ENCODE results near the gene ZNF560. TPM values are rescaled to one million over a fixed set of nuclear protein-coding genes. Genes with fewer than 3 reads are reported as not detected.

The ZNF560 gene
- total RNA-seq, result 0.46 TPM

DNA sequence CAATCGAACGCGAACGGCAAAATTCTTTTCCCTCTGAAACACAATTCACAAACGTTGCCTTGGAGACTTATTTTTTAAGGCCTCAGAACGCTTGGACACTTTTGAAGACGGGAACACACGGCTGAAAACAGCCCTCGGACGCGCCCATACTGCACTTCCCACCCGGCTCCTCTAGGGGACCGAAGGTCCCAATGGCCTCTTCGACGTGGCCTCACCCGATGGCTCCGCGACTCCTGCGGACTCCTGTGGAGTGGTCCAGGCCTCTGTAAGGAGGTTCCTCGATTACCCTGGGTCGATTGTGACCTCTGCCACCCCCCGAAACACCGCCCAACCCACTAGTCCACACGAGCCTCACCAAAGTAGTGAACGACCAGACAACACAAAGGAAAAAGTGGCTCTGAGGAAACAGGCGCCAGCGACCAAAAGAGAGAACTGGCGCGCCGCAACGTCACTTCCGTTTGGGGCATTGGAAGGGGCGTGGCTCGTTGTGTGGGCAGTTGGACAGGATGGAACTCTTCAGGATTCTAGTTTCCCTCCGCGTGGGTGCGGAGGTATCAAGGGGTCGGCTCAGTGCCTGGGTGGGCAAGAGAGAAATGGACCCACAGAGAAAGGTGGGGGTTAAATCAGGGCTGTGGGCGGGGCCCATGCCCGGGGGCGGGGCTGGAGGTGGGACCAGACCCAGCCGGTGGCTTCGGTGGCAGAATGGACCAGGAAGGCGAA is at the start of gene ZNF560:
TSS of gene ZNF560 (minus strand) at position 434 of the 720 bp plus-strand sequence. CDS start 23,303 bp downstream, outside the sequence.

DNA sequence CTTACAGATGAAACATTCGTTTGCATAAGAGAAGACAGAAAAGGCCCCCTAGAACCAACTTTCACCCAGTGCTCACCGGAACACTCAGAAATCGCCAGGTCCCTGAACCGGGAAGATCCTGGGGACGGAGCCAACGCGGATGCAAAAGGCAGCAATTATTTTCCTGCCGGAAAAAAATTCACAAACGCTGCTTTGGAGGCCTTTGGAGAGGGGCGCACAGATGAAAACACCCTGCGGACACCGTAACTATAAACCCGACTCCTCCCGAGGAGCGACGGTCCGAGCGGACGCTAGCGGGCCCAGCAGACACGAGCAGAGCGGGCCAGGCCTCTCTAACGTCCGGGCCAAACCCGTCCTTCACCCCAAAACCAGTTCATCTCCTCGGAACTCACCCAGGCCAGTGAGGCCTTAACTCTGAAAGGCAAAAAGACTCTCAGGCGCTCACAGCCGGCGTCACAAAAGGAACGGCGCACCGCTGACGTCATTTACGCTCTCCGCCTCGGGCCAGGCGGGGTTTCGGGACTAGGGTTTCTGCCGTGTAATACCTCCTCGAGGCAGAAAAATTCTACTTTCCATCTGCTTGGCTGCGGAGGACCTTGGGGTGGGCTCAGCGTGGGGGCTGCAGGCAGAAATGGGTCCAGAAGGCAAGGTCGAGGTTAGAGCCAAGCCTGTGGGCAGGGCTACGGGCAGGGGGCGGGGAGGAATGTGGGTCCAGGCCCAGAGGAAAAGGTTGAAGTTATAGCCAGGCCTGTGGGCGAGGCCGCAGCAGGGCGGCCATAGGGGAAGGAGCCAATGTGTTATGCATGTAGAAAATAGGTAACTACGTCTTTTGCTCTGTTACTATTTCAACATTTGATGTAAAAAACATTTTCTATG is 40.0 kb upstream of the ZNF560 start, which contains the start of gene ZNF426:
TSS of gene ZNF426 (minus strand) at position 463 of the 876 bp plus-strand sequence. CDS start 2,413 bp downstream, outside the sequence.

DNA sequence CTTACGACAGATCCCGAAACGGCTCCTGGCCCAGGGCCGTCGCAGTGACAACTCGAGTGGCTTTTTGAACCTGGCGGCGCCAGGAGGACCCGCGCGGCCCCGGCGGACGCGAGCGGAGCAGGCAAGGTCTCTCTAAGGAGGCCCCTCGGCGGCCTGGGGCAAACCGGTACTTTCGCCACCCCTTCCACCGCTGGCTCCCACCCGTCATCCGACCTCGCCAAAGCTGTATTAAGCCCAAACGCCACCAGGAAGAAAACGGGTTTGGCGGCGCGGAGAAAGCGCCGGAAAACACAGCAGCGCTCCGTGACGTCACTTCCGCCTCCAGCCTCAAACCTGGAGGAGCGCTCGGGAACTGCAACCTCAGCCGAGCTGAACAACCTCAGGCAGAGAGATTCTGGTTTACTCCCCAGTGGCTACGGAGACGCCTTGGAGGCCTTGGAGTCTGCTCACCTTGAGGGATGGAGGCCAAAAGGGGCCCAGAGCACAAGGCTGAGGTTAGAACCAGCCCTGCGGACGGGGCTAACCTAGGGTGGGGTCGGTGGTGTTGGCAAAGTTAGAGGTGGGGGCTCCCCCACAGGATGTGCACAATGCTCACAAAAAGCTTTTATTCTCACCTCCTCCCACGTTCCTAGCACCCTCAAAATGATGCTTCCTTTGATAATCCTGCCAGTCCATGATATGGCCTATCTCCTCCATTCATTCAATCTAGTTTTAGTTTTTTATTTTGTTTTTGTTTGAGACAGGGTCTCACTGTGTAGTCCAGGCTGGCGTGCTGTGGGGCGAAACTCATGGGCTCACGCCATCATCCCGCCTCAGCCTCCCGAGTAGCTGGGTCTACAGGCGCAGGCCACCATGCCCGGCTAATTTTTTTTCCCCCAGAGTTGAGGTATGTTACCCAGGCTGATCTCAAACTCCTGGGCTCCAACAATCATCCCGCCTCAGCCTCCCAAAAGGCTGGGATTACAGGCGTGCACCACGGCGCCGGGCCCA is 62.8 kb downstream of the ZNF560 start, which contains the start of gene ZNF266:
TSS of gene ZNF266 (minus strand) at position 295 of the 990 bp plus-strand sequence. CDS start 15,484 bp downstream, outside the sequence.

Other genes starting within 250 kb of the ZNF560 start
- gene OR7E24, start 247.7 kb downstream of the ZNF560 start, total RNA-seq, result not detected
- 19.1 TPM for gene ZNF699, start 188.8 kb downstream of the ZNF560 start, total RNA-seq
- 37.8 TPM for gene ZNF559, start 174.4 kb downstream of the ZNF560 start, total RNA-seq
- gene ZNF177, start 135.6 kb downstream of the ZNF560 start, total RNA-seq, result 8.1 TPM
- 14.5 TPM for gene ZNF266, start 63.0 kb downstream of the ZNF560 start, total RNA-seq
- 24.9 TPM for gene ZNF426, start 40.0 kb upstream of the ZNF560 start, total RNA-seq
- 75.0 TPM for gene ZNF121, start 85.9 kb upstream of the ZNF560 start, total RNA-seq
- gene ZNF561, start 122.6 kb upstream of the ZNF560 start, total RNA-seq, result 43.1 TPM
- 71.0 TPM for gene ZNF562, start 176.5 kb upstream of the ZNF560 start, total RNA-seq